GM19351 (cell line): ENCODE data around the gene TK2.
"Not testable (repeated sequence)": the region's sequence is repeated elsewhere in the genome, so short reads cannot be mapped to it uniquely, and the experiment has no call there.

ENCODE experiments used
- ATAC-seq: cut with Tn5 transposase; IDR thresholded peaks from one replicate; pipeline ENCODE4 v1.9.1; 2021; ENCODE audit warnings: mild to moderate bottlenecking, moderate library complexity; ENCODE audit not compliant: unreplicated experiment

The TK2 gene

DNA sequence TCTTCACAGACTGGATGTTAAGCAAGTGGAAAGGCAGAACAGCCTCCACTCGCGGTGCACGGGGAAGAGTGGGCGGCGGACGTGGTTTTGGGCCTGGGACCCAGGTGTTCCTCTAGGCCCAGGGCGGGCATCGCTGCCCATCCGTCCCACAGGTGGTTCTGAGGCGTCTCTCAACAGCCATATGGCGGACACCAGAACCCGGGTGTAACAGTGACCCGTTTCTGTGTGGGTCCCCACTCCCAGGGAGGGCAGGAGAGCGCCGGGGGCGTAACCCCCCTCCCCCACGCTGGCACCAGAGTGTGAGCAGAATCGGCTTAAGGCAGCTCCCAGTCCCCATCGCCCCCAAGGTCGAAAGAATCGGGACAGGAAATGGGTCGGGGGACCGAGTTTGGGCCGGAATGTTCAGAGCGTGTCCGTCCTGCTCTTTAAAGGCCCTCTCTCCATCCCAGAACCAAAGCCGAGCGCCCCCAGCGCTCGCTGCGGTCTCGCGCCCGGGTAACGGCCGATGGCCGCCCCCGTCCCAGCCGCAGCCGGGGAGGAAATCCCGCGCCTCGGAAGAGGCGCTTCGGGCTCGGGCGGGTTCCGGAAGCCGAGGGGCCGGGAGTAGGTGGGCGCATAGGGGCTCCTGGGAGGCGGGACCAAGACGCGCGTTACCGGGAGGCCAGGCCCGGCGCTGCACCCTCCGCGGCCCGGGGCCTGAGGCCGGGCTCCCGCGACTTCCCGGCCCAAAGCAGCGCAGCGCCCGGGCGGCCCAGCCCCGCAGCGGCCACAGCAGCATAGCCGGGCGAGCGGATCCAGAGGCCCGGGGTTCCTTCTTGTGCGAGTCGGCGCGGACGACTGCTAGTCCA is at the start of gene TK2:
TK2 (minus strand) TSS at position 839 of the 848 bp plus-strand sequence; CDS start at position 778, 61 bp downstream.
- ATAC-seq = peak; percentile 32

DNA sequence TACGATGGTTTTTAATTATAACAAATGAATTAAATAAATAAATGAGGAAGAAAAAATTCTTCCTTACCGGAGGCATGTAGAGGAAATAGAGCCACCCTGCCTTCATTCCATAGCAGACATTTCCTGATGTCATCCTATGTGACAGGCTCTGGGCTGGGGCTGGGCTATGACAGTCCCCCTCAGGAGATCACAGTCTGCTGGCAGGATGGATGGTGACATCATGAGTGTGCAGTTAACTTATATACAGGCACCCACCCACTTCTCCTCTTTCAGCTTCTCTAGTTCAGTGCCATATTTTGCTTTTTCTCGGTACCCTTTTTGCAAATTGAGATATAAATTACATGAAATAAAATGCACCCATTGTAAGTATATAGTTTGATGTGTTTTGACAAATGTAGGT is 48.2 kb upstream of the TK2 start:
- ATAC-seq = no peak

DNA sequence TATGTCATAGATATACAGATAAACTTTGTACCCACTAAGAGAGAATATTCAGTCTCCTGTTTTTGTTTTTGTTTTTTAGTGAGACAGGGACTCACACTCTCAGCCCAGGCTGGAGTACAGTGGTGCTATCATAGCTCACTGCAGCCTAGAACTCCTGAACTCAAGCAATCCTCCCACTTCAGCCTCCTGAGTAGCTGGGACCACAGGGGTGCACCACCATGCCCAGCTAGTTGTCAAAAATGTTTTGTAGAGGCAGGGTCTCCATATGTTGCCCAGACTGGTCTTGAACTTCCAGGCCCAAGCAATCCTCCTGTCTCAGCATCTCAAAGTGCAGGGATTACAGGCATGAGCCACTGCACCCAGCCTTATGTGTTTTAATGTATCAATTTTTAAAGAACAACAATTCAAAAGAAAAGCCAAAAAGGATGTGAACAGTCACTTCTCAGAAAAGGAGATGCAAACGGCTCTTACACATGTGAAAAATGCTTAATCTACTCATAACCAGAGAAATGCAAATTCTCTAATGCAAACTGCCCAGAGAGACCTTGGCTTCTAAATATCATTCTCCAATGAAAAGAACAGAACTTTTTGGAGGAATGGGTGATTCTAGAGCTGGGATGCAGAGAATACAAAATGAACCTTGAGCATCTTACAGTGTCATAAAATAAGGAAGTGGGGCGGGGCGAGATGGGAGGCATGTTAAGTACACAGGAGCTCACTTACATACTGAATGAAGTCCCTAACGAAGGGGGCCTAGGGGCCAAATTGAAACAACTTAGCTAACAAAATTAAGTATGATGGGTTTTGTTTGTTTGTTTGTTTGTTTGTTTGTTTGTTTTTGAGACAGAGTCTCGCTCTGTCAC is 47.3 kb upstream of the TK2 start:
- peak; percentile 73 for ATAC-seq

DNA sequence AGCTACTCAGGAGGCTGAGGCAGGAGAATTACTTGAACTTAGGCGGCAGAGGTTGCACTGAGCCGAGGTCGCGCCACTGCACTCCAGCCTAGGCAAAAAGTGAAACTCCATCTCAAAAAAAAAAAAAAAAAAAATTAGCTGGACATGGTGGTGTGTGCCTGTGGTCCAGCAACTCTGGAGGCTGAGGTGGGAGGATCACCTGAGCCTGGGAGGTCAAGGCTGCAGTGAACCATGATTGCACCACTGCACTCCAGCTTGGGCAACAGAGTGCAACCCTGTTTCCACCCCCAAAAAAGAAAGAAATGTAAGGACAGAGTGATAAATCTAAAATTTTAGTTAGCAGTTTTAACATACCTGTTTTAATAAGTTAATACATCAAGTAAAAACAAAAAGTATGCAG is 46.6 kb upstream of the TK2 start:
- not testable (repeated sequence) for ATAC-seq

DNA sequence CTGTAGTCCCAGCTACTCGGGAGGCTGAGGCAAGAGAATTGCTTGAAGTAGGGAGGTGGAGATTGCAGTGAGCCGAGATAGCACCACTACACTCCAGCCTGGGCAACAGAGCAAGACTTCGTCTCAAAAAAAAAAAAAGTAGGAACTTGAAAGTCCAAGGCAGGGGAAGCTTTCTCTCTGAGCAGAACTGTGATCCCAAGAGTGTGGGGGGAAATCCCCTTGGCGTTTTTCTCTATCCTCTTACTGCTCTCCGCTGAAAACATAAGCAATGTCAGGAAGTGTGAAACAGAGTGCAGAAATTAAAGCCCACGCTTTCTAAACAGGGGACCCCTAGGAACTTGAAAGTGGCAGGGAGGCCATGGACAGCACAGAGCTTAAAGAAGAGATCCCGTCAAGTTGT is 44.8 kb upstream of the TK2 start:
- ATAC-seq = no peak

DNA sequence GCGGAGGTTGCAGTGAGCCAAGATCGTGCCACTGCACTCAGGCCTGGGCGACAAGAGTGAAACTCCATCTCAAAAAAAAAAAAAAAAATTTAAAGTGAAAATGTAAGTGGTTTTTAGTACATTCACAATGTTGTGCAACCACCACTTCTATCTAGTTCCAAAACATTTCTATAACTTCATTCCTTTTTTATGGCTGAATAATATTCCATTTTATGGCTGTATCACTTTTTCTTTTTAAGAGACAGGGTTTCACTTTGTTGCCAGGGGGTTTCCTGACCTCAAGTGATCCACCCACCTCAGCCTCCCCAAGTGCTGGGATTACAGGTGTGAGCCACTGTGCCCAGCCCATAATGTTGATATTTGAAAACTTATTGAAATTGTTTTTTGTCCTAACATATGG is 42.9 kb upstream of the TK2 start:
- no peak for ATAC-seq

DNA sequence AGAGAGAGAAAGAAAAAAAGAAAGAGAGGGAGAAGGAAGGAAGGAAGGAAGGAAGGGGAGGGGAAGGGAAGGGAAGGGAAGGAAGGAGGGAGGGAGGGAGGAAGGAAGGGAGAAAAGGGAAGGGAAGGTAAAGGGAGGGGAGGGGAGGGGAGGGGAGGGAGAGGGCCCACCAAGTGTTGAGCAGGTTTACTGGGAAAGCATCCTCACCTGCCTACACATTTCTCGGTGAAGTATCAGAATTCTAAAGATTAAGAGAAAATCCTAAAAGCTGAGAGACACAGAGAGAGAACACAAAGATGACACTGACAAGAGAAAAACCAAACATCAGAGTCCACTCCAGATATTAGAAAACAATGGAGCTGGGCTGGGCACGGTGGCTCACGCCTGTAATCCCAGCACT is 42.3 kb upstream of the TK2 start:
- ATAC-seq = no peak

DNA sequence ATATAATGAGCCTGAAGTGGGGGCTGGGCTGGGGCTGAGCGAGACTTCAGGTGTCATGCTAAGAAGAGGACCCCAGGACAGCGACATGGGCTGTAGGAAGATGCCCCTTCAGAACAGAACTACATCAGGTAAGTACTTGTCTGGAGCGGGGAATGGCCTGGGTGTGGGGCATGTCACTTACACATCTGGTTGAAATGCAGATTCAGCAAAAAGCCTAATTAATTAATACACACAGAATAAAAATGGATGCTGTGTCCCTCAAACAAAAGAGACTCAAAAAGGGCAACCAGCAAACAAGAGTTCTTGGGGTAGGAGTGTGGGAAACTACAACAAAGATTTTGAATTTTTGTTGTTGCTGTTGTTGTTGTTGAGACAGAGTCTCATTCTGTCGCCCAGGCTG is 41.1 kb upstream of the TK2 start:
- ATAC-seq = no peak

DNA sequence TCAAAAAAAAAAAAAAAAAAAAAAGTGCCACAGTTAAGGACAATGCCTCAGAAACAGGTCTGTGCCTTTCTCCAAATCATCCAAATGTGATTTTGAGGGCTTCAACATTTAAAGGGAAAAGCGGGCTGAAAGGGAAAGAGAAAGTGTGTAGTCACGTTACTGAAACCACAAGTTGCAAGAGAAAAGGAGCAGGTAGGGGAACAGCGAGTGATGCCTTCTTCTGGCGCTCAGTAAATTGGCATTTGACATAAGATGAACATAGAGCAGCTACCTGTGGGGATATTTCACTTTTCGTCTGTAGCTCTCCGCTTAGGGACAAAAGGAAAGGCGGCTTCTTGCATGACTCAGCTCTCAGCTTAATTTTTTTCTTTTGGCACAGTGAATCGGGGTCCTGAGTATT is 40.4 kb upstream of the TK2 start:
- no peak for ATAC-seq

DNA sequence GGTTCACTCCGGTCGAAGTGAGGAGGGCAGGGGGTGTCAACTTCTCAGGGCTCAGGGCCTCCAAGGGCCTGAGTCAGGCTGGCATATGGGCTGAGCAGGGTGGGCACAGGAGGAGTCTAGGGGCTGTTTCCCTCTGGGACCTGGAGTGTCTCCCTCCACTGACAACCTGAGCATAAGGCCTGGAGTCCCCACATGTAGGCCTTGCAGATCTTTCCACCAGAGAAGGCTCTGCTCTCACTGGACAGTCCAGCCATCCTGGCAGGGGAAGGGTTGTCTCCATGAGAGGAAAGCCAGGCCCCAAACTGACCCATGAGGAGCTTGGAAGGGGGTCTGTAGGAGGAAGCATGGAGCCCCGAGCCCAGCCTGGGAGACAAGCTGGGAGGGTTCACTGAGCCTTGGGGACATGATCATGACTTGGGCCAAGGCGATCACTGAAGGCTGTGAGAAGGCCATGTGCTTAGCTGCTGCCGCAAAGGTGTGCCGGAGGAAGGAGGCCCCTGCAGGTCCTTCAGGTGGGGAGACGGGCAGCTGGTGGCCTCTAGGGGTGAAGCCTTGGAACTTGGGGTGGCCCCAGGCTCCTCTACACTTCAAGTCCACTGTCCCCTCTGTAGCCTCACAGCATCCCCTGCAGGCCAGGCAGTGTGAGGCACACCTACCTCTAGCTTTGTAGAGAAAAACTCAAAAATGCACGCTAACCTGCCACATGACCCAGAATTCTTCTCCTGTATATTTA is 39.2 kb upstream of the TK2 start:
- ATAC-seq = peak; percentile 99

DNA sequence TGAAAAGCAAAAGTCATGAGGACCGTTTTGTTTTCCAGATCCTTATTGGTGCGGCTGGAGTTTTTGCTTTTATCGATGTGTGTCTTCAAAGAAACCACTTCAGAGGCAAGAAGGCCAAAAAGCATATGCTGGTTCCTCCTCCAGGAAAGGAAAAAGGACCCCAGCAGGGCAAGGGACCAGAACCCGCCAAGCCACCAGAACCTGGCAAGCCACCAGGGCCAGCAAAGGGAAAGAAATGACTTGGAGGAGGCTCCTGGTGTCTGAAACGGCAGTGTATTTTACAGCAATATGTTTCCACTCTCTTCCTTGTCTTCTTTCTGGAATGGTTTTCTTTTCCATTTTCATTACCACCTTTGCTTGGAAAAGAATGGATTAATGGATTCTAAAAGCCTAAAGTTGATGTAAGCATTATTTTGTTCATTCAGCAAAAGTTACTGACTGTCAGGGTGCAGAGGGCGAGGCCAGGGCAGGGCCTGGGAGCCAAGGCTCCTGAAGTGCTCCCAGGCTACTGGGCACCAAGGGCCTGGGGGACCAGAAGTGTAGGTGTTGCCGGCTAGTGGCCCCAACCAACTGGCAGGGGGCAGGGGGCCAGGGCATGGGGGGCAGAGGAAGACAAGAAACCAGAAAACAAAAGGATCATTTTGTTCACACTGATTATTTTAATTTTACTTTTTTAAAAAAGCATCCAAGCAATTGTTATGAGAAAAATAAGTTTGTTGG is 38.1 kb upstream of the TK2 start:
- no peak for ATAC-seq

DNA sequence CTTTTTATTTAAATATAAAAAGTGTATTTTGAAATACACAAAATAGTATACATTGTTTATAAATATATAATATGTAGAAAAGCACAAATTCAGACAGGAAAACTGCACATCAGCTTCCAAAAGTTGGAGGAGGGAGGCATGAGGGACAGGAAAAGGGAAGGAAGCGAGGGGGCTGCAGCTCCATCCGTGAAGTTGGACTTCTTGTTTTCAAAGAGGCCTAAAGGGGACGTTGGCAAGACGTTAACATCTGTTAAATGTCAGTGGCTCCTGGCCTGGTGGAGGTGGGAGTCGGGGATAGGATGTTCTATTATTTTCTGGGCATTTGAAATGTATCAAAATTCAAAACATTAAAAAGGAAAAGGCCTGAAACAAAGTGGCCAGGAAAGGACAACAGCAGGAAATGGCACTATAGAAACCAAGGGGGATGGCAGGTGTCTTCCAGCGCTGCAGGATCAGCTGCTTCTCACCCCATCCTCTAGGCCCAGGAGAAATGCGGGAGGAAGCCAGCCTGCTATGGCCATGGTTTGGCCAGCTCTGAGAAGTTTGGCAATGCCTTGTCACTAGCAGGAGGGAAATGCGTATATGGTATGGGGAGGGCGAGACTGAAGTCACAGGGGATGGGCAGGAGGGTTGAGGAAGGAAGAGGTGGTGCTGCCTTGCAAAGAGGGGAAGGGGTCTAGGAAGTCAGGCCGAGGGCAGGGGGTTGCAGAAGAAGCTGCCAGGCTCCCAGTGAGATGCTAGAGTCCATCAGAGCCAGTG is 35.7 kb upstream of the TK2 start:
- no peak for ATAC-seq

DNA sequence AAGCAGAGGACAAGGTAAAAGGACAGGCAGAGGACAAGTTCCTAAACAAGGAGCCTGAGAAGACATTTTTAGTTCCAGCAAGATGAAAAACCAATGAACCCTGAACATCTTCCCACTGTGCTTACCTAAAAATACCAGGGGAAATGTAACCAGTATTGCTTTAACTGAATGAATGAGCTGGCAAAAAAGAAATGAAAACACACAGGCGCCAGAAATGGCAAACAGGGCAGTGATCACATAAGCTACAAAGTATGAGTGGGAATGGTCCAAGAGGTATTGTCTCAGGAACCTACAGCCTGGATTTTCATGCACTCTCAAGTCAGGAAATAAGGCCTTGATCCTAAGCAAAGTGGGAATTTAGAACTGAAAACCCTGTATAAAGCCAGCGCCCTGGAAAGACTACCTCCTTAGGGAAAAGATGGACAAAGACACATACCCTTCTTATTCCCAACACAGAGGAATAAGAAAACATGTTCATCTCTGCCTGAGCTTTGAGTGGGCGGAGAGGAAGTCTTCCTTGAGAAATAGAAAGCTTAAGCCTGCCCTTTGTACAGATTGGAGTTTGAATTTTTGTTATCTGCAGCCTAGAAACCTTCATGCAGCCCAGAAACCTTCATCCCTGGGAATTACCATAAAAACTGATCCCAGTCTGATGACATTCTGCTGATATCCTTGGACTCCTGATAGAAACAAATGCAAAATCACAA is 31.5 kb upstream of the TK2 start:
- ATAC-seq = no peak

DNA sequence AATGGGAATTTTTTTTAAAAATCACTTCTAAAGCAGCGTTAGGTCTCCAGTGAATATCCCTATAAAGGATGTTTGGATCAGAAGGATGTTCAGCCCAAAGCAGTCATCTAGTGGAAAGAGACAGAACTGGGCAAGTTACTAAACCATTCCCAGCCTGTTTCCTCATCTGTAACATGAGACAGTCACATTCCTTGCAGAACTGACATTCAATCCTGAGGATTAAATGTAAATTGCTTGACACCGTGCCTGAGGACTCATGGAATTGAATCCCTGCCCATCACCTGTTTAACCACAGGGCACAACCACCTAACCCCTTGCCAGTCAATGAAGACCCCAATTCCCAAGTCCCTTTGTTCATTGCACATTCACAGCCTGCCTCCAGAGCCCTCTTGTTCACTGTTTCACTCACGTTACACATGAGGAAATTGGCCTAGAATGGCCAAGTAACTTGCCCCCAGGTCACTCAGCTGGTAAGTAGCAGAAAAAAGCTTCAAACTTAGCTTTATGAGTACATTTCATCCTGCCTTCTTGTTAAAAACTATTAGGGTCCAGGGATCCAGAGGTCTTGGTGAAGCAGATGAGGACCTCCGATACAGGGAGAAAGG is 30.8 kb upstream of the TK2 start:
- no peak for ATAC-seq

DNA sequence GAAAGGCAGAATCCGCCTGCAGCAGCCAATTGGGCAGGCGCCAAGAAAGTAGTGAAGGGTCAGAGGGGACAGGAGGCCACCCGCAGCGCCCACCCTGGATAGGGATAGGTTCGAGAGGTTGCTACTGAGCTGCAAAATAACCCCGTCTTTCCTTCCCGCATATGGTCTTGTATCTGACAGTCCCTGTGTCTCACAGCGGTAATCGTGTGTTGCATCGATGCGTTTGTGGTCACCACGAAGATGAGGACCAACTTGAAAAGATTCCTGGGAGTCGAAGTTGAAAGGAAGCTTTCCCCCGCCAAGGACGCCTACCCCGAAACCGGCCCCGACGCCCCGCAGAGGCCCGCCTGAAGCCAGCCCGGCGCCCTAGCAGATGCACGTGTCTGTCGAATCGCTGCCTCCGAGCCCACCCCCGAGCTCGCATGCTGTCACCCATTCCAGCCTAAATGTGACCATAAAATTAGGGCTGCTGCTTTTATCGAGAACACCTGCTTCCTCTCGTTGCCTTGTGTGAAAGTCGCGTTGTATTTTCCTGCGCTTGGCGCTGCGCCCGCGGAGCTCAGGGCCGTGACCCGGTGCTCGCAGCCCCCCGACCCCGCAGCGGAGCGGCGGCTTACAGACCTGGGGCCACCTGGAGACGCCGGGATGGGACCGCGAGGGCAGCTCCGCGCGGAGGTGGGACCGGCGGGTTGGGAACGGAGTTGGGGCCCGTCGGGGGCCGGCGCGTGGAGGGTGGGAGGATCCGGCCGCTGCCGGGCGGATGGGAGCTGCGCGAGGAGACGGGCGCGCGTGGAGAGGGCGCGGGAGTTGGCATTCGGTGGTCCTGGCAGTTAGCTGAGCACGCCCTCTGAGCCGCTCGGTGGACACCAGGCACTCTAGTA is 29.0 kb upstream of the TK2 start, which contains the start of gene CMTM2:
CMTM2 (plus strand) TSS at position 813 of the 881 bp plus-strand sequence. CDS start 145 bp downstream, outside the sequence.
- ATAC-seq = no peak

DNA sequence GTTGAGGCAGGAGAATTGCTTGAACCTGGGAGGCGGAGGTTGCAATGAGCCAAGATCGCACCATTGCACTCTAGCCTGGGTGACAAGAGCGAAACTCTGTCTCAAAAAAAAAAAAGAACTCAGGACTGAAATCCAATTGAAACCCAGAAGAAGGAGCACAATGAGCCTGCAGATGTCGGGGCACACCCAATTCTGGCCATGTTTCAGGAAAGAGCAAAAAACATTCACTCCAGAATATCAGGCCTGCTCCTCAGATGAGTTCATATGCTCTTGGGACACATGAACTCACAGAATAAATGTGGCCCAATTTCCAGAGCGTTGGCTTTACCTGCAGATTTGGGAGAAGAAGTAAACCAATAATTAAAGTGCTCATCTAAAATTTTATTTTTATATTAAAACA is 26.4 kb upstream of the TK2 start:
- ATAC-seq = no peak

DNA sequence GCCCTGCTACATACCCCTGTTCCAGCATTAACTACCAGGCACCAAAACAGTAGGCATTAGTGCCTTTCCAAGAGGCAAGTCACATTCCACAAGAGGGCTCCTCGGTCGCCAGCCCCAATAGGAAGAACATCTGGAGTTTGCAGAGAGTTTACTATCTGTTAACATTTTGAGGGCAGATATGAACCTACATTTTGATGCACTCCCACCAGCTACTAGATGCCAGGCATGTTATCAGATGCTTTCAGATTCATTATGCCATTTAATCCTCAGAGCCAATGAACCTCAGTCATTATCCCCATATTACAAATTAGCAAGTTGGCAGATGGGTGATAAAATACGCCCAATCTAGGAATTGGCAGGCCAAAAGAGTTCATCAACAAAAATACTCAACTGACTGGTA is 25.1 kb upstream of the TK2 start:
- ATAC-seq = no peak

DNA sequence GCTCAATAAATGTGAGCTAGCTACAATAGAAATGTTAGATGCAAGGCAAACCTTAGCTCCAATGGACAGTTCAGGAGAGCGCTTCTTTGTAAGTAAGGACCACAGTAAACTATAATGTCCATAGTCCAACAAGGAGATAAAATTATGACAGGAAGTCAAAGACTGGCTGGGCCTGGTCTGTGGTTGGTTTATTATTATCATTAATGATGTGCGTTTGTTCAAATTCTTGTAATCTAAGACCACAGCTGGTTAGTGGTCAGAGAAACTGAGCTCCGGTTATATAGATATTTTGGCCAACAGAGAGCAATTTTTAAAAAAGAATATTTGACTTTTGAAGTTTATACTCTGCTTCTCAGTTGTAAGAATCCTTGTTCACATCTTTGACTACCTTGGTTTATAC is 24.6 kb upstream of the TK2 start:
- no peak for ATAC-seq
